Panc1 (cell line): Measurements from ENCODE around the gene DMTF1.

Experiments
- CTCF ChIP-seq: fragments of 450-650 bp; IDR thresholded peaks from 2 replicates; pipeline ENCODE4 v1.5.1; 2017; ENCODE audit warnings: mild to moderate bottlenecking
- SIN3A ChIP-seq: IDR thresholded peaks from 2 replicates; pipeline ENCODE4 v1.6.1; 2012; ENCODE audit warnings: low read depth, mild to moderate bottlenecking, low read length, moderate library complexity, borderline replicate concordance; ENCODE audit not compliant: insufficient read depth
- TCF7L2 ChIP-seq: IDR thresholded peaks from 2 replicates; pipeline ENCODE4 v1.6.1; 2011; ENCODE audit warnings: mild to moderate bottlenecking, low read depth, low read length, inconsistent platforms

- TF ChIP-seq TCF7L2 = no peak
- no peak for TF ChIP-seq CTCF
- TF ChIP-seq SIN3A = no peak
Measured at GRCh38 chr7:87215046-87215445, 62.8 kb downstream of the DMTF1 start.
